B cell (primary cell): Measurements from ENCODE around the gene UCHL1. TPM values are rescaled to one million over a fixed set of nuclear protein-coding genes. Genes with fewer than 3 reads are reported as not detected.

Experiments used
- ATAC-seq: fragments of 200-7000 bp; cut with Tn5 transposase; one replicate; pipeline ENCODE4 v1.10.0; 2021; ENCODE audit warnings: low read depth, mild to moderate bottlenecking, moderate number of reproducible peaks, moderate library complexity
- CTCF ChIA-PET: fragments of 350-600 bp; sonication (Branson Sonifier 250); formaldehyde crosslinking; loops from one replicate; lab custom pipeline; 2021; ENCODE audit warnings: antibody characterized with exemption, inconsistent platforms; lab: Charles Lee
- POLR2A ChIA-PET: fragments of 350-600 bp; sonication (Branson Sonifier 250); formaldehyde crosslinking; loops from one replicate; lab custom pipeline; 2021; ENCODE audit warnings: antibody characterized with exemption; lab: Charles Lee
- DNase-seq: peaks from one replicate; pipeline ENCODE4 v3.0.0; 2013
- H2AFZ ChIP-seq: 2 replicates; pipeline ENCODE4 v1.6.1; 2012; ENCODE audit warnings: mild to moderate bottlenecking, low read depth, low read length; ENCODE audit not compliant: insufficient read depth, poor library complexity, severe bottlenecking
- H3K27ac ChIP-seq, 2 donors: 1 replicate in 1 of 2; 2 replicates in 1 of 2; pipeline ENCODE4 v1.5.1; 2012 to 2013; ENCODE audit warnings: low read length in 2 of 2, mild to moderate bottlenecking in 2 of 2, moderate library complexity in 1 of 2
- H3K27me3 ChIP-seq, 4 experiments: fragments of 200-600 bp in 1 of 4; sonication (generic) in 1 of 4; replicated peaks in 1 of 4; 1 replicate in 2 of 4; 2 replicates in 2 of 4; pipeline versions ENCODE4 v1.6.1 to v1.7.0; 2013 to 2016; ENCODE audit warnings: low read length in 3 of 4, mild to moderate bottlenecking in 2 of 4, mixed read lengths in 1 of 4, moderate library complexity in 1 of 4; ENCODE audit not compliant: insufficient read depth in 4 of 4, control insufficient read depth in 3 of 4; ENCODE audit errors: control extremely low read depth in 1 of 4
- H3K36me3 ChIP-seq, 2 experiments: replicated peaks in 1 of 2; 1 replicate in 1 of 2; 2 replicates in 1 of 2; pipeline versions ENCODE4 v1.6.1 to v1.7.1; 2013; ENCODE audit warnings: low read length in 1 of 2; ENCODE audit not compliant: insufficient read depth in 2 of 2, control insufficient read depth in 1 of 2; ENCODE audit errors: control extremely low read depth in 1 of 2, extremely low read depth in 1 of 2
- H3K4me1 ChIP-seq, 2 donors: fragments of 200-600 bp in 1 of 2; sonication (generic) in 1 of 2; 1 replicate in 1 of 2; 2 replicates in 1 of 2; pipeline versions ENCODE4 v1.5.1 to v1.6.1; 2013 to 2017; ENCODE audit warnings: low read length in 2 of 2; ENCODE audit not compliant: control insufficient read depth in 2 of 2, insufficient read depth in 2 of 2
- H3K4me2 ChIP-seq: replicated peaks from 2 replicates; pipeline ENCODE3; 2012; ENCODE audit warnings: mild to moderate bottlenecking, low read depth, low read length; ENCODE audit not compliant: poor library complexity, severe bottlenecking
- H3K4me3 ChIP-seq, 5 experiments: fragments of 200-600 bp in 1 of 5; sonication (generic) in 1 of 5; 1 replicate in 3 of 5; 2 replicates in 2 of 5; pipeline versions ENCODE4 v1.5.1 to v1.7.0; 2011 to 2016; ENCODE audit warnings: low read length in 4 of 5, mild to moderate bottlenecking in 4 of 5, low read depth in 2 of 5, control low read depth in 1 of 5, moderate library complexity in 1 of 5; ENCODE audit not compliant: insufficient read depth in 1 of 5; ENCODE audit errors: control extremely low read depth in 1 of 5, extremely low read depth in 1 of 5
- H3K79me2 ChIP-seq: fragments of 200-600 bp; sonication (generic); one replicate; pipeline ENCODE4 v1.6.0; 2016; ENCODE audit warnings: low read length; ENCODE audit not compliant: control insufficient read depth, insufficient read depth
- H3K9ac ChIP-seq: fragments of 200-600 bp; sonication (generic); 2 replicates; pipeline ENCODE4 v1.6.1; 2017; ENCODE audit warnings: mild to moderate bottlenecking, low read length, moderate library complexity
- H3K9me3 ChIP-seq, 3 donors: one replicate each; pipeline versions ENCODE4 v1.6.1 to v1.7.1; 2013; ENCODE audit warnings: low read length in 2 of 3; ENCODE audit not compliant: control insufficient read depth in 2 of 3, insufficient read depth in 1 of 3; ENCODE audit errors: control extremely low read depth in 1 of 3
- H4K20me1 ChIP-seq: 2 replicates; pipeline ENCODE4 v1.6.0; 2012; ENCODE audit warnings: mild to moderate bottlenecking, low read length; ENCODE audit not compliant: insufficient read depth, control insufficient read depth, poor library complexity, severe bottlenecking
- H3K27ac Mint-ChIP-seq: one replicate; pipeline ENCODE4 v1.8.0; 2021; ENCODE audit warnings: mixed read lengths
- H3K27me3 Mint-ChIP-seq: one replicate; pipeline ENCODE4 v1.8.0; 2021; ENCODE audit warnings: mixed read lengths
- H3K4me1 Mint-ChIP-seq: one replicate; pipeline ENCODE4 v1.8.0; 2021; ENCODE audit warnings: mixed read lengths
- H3K4me3 Mint-ChIP-seq: one replicate; pipeline ENCODE4 v1.8.0; 2021; ENCODE audit warnings: mixed read lengths
- H3K9me3 Mint-ChIP-seq: one replicate; pipeline ENCODE4 v1.8.0; 2022; ENCODE audit warnings: mixed read lengths; ENCODE audit not compliant: insufficient read depth
- EZH2 ChIP-seq: IDR thresholded peaks from 2 replicates; pipeline ENCODE4 v1.6.1; 2012; ENCODE audit warnings: borderline replicate concordance, low read depth, mild to moderate bottlenecking, moderate library complexity, low read length; ENCODE audit not compliant: insufficient read depth, poor library complexity, severe bottlenecking
- WGBS: methylation state at CpG from one replicate; pipeline ENCODE4 v1.1.5; 2013; ENCODE audit warnings: missing lambda C conversion rate; ENCODE audit not compliant: insufficient coverage; 5-methylcytosine and 5-hydroxymethylcytosine counted together
- intact Hi-C: fragments of 100-400 bp; cut with micrococcal nuclease; formaldehyde crosslinking; loops from one replicate; pipeline ENCODE4 v1.10.0; 2022
- polyA plus RNA-seq: library from polyadenylated mRNA; depleted of rRNA; stranded (reverse); fragments of >200 nt; gene quantifications from 2 replicates; pipeline ENCODE4 v1.2.3, GENCODE V29; 2012
- total RNA-seq, 2 donors: library from RNA; stranded (reverse); fragments of 120-200 nt in 1 of 2; gene quantifications; 1 replicate in 1 of 2; 2 replicates in 1 of 2; pipeline versions ENCODE4 v1.2.3 to v1.2.4, GENCODE V29; 2013 to 2022
- TF ChIP-seq, protein P1 (sequence below): fragments of 200-600 bp; IDR thresholded peaks from one replicate; pipeline ENCODE4 v1.8.0; 2022; ENCODE audit warnings: antibody characterized with exemption, mild to moderate bottlenecking

Gene UCHL1
- total and polyA plus RNA-seq, 2 donors (not counting 1 experiment from before 2014, with no cell fraction given), result 0.47 to 0.84 TPM

DNA sequence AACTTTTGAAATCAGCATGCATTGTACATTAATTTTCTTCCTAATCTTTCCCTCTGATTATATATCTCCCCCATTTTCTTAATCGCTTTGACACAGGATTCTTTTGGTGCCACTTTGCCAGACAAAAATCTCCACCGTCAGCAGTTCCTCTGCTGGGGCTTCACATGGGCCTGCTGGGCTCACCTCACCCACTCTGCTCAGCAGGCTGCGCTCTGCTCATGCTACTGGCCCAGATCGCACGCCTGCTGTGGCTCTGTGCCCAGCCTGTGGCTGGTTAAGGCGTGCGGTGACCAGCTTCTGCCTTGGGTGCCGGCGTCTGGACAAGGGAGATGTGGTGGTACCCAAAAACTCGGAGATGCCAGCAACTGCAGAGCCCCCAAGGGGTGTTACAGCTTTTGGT lies 31.1 kb downstream of the UCHL1 start:
- no peak for TF ChIP-seq EZH2
- 90% methylated on average over 10 of the region's 10 CpGs for WGBS
- Histone ChIP-seq H3K4me3 (no peak overlapping the region), H3K27ac (no peak overlapping the region), H2AFZ (no peak overlapping the region), H4K20me1 (no peaks in the 10 kb centered on the region), H3K9me3 (no peaks in the 10 kb centered on the region), H3K4me1 (no peaks in the 10 kb centered on the region), H3K27me3 (no peaks in the 10 kb centered on the region), H3K36me3 (no peaks in the 10 kb centered on the region), H3K4me2 (no peak overlapping the region), H3K79me2 (no peaks in the 10 kb centered on the region), H3K9ac (no peak overlapping the region)
- ATAC-seq (no peak), DNase-seq (no peak)
- ChIA-PET CTCF (interaction anchor here (0.8 to 1.0 kb wide), 2 partner anchors 374 to 600 kb away, joined by 3 read pairs; no protein-coding TSS in a partner anchor), POLR2A (no interaction called here)
- no peaks in the 10 kb centered on the region for H3K9me3 Mint-ChIP-seq
- H3K27me3 Mint-ChIP-seq, result peaks cover 3% of the 10 kb centered on the region
- no peaks in the 10 kb centered on the region for H3K4me1 Mint-ChIP-seq
- intact Hi-C loops, result no loop called here
- no peak overlapping the region for H3K27ac Mint-ChIP-seq
- H3K4me3 Mint-ChIP-seq, result no peak overlapping the region

GRCh38 chr4:41288254-41288653 lies 31.5 kb downstream of the UCHL1 start:
- Histone ChIP-seq H3K4me2 (no peak overlapping the region), H3K27ac (no peak overlapping the region), H3K36me3 (no peaks in the 10 kb centered on the region), H3K4me3 (no peak overlapping the region), H2AFZ (no peak overlapping the region), H3K9me3 (no peaks in the 10 kb centered on the region), H3K27me3 (no peaks in the 10 kb centered on the region), H3K79me2 (no peaks in the 10 kb centered on the region), H3K9ac (no peak overlapping the region), H3K4me1 (no peaks in the 10 kb centered on the region), H4K20me1 (no peaks in the 10 kb centered on the region)
- POLR2A ChIA-PET, result no interaction called here
- intact Hi-C loops, result no loop called here
- ATAC-seq (no peak), DNase-seq (no peak)
- CTCF ChIA-PET, result interaction anchor here (0.8 to 1.0 kb wide), 2 partner anchors 374 to 600 kb away, joined by 3 read pairs; no protein-coding TSS in a partner anchor
- Mint-ChIP-seq H3K27ac (no peak overlapping the region), H3K4me1 (no peaks in the 10 kb centered on the region), H3K27me3 (peaks cover 3% of the 10 kb centered on the region), H3K4me3 (no peak overlapping the region), H3K9me3 (peaks cover 1% of the 10 kb centered on the region)
- 93% methylated on average over 10 of the region's 10 CpGs for WGBS
- TF ChIP-seq EZH2, result no peak
- TF ChIP-seq, protein P1, sequence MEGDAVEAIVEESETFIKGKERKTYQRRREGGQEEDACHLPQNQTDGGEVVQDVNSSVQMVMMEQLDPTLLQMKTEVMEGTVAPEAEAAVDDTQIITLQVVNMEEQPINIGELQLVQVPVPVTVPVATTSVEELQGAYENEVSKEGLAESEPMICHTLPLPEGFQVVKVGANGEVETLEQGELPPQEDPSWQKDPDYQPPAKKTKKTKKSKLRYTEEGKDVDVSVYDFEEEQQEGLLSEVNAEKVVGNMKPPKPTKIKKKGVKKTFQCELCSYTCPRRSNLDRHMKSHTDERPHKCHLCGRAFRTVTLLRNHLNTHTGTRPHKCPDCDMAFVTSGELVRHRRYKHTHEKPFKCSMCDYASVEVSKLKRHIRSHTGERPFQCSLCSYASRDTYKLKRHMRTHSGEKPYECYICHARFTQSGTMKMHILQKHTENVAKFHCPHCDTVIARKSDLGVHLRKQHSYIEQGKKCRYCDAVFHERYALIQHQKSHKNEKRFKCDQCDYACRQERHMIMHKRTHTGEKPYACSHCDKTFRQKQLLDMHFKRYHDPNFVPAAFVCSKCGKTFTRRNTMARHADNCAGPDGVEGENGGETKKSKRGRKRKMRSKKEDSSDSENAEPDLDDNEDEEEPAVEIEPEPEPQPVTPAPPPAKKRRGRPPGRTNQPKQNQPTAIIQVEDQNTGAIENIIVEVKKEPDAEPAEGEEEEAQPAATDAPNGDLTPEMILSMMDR, result no peak
